Muscle layer of colon (tissue), 2 donors: ENCODE results near the gene DYNC2H1.

Source experiments
- H3K27ac ChIP-seq: one replicate; pipeline ENCODE4 v1.7.0; 2013; ENCODE audit warnings: low read depth, mild to moderate bottlenecking, low read length, moderate library complexity
- H3K27me3 ChIP-seq, 2 donors: one replicate each; pipeline ENCODE4 v1.7.0; 2013; ENCODE audit warnings: low read length in 2 of 2, mild to moderate bottlenecking in 2 of 2; ENCODE audit not compliant: insufficient read depth in 2 of 2, control insufficient read depth in 1 of 2
- H3K36me3 ChIP-seq: one replicate; pipeline ENCODE4 v1.7.0; 2013; ENCODE audit warnings: mild to moderate bottlenecking, low read length; ENCODE audit not compliant: insufficient read depth
- H3K4me1 ChIP-seq: one replicate; pipeline ENCODE4 v1.7.0; 2013; ENCODE audit warnings: mild to moderate bottlenecking, low read length; ENCODE audit not compliant: insufficient read depth
- H3K4me3 ChIP-seq, 2 donors: one replicate each; pipeline ENCODE4 v1.7.0; 2013; ENCODE audit warnings: low read length in 2 of 2, low read depth in 1 of 2, mild to moderate bottlenecking in 1 of 2, moderate library complexity in 1 of 2
- H3K9ac ChIP-seq: one replicate; pipeline ENCODE4 v1.7.0; 2013; ENCODE audit warnings: low read length
- H3K9me3 ChIP-seq: one replicate; pipeline ENCODE4 v1.7.0; 2013; ENCODE audit warnings: mild to moderate bottlenecking, low read length
- donor health status: abdominal sarcoma.
- donor health status: Adenocarcinoma of cecum.

Gene DYNC2H1

GRCh38 chr11:103284260-103284659, 175.0 kb downstream of the DYNC2H1 start:
- Histone ChIP-seq H3K4me3 (no peak overlapping the region), H3K27ac (no peak overlapping the region), H3K9ac (no peak overlapping the region), H3K36me3 (peaks cover 9% of the 10 kb centered on the region), H3K27me3 (no peaks in the 10 kb centered on the region), H3K4me1 (no peaks in the 10 kb centered on the region), H3K9me3 (no peaks in the 10 kb centered on the region)

DNA sequence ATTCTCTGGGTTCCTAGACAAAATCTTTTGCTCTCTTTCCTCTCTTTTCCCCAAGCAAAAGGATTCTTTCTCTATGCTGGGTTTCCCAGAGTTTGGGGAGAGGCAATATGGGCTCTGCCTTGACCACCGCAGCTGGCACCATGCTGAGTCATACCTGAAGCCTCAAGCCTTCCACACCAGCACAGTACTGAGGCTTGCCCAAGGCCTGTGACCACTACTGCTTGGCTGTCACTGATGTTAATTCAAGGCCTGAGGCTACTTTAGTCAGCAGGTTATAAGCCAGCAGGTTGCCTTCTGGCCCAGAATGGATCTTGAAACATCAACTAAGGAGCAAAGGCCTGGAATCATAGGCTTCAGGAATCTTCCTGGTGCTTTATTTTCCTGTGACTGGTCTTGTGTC, 185.3 kb downstream of the DYNC2H1 start:
- Histone ChIP-seq H3K27me3 (no peaks in the 10 kb centered on the region), H3K4me1 (no peaks in the 10 kb centered on the region), H3K4me3 (no peak overlapping the region), H3K9me3 (peaks cover 8% of the 10 kb centered on the region), H3K36me3 (peaks cover 12% of the 10 kb centered on the region), H3K9ac (no peak overlapping the region), H3K27ac (no peak overlapping the region)

- H3K27me3 ChIP-seq, result no peaks in the 10 kb centered on the region
- H3K36me3 ChIP-seq, result peaks cover 12% of the 10 kb centered on the region
- no peak overlapping the region for H3K27ac ChIP-seq
- no peak overlapping the region for H3K4me3 ChIP-seq
- H3K4me1 ChIP-seq, result no peaks in the 10 kb centered on the region
- H3K9ac ChIP-seq, result no peak overlapping the region
- H3K9me3 ChIP-seq, result peaks cover 8% of the 10 kb centered on the region
These were observed 186.5 kb downstream of the DYNC2H1 start for GRCh38 chr11:103295704-103296103.

DNA sequence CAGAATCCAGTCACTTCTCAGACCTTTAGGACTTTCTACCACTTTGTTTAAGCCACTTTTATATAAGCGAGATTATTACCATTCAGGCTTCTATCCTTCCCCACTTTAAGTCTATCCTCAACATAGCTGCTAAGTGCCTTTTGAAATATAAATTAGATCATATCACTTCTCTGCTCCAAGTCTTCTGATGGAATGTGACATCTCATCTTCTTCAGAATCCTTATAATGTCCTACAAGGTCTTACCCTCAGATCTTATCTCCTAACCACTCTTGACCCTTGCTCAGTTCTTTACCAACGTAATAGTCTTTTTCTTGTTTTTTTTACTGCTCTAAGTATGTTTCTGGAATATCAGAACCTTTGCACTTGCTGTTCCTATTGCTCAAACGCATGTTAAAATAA, 188.7 kb downstream of the DYNC2H1 start:
- Histone ChIP-seq H3K36me3 (peaks cover 12% of the 10 kb centered on the region), H3K4me1 (no peaks in the 10 kb centered on the region), H3K9me3 (peaks cover 8% of the 10 kb centered on the region), H3K27me3 (no peaks in the 10 kb centered on the region), H3K9ac (no peak overlapping the region), H3K4me3 (no peak overlapping the region), H3K27ac (no peak overlapping the region)

- Histone ChIP-seq H3K27ac (no peak overlapping the region), H3K36me3 (no peaks in the 10 kb centered on the region), H3K4me1 (no peaks in the 10 kb centered on the region)
These were observed 206.0 kb downstream of the DYNC2H1 start for GRCh38 chr11:103315248-103315647.

GRCh38 chr11:103317118-103317517, 207.9 kb downstream of the DYNC2H1 start:
- Histone ChIP-seq H3K36me3 (no peaks in the 10 kb centered on the region), H3K9ac (no peak overlapping the region), H3K27ac (no peak overlapping the region), H3K4me3 (no peak overlapping the region), H3K27me3 (no peaks in the 10 kb centered on the region), H3K9me3 (no peaks in the 10 kb centered on the region), H3K4me1 (no peaks in the 10 kb centered on the region)

More at GRCh38 chr11:103315248-103315647, 206.0 kb downstream of the DYNC2H1 start:
- no peaks in the 10 kb centered on the region for H3K9me3 ChIP-seq
- no peak overlapping the region for H3K4me3 ChIP-seq
- H3K9ac ChIP-seq, result no peak overlapping the region
- H3K27me3 ChIP-seq, result no peaks in the 10 kb centered on the region

- Histone ChIP-seq H3K27ac (no peak overlapping the region), H3K9ac (no peak overlapping the region), H3K27me3 (no peaks in the 10 kb centered on the region), H3K4me1 (no peaks in the 10 kb centered on the region), H3K9me3 (no peaks in the 10 kb centered on the region), H3K4me3 (no peak overlapping the region), H3K36me3 (no peaks in the 10 kb centered on the region)
These were observed 213.6 kb downstream of the DYNC2H1 start for GRCh38 chr11:103322821-103323220.

DNA sequence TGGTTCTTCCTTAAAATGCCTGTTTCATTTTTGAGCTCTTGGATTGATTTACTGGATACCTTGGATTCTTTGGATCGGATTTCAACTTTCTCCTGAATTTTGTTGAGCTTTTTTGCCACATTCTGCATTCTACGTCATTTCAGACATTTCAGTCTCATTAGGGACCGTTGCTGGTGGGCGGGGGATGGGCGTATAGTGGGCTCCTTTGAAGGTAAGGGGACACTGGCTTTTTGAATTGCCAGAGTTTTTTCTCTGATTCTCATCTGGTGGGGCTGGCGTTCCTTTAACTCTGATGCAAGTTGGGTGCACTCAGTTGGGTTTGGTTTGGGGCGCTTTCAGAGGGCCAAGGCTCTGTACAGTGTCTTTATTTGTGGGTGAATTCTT, 216.5 kb downstream of the DYNC2H1 start:
- no peak overlapping the region for H3K27ac ChIP-seq

DNA sequence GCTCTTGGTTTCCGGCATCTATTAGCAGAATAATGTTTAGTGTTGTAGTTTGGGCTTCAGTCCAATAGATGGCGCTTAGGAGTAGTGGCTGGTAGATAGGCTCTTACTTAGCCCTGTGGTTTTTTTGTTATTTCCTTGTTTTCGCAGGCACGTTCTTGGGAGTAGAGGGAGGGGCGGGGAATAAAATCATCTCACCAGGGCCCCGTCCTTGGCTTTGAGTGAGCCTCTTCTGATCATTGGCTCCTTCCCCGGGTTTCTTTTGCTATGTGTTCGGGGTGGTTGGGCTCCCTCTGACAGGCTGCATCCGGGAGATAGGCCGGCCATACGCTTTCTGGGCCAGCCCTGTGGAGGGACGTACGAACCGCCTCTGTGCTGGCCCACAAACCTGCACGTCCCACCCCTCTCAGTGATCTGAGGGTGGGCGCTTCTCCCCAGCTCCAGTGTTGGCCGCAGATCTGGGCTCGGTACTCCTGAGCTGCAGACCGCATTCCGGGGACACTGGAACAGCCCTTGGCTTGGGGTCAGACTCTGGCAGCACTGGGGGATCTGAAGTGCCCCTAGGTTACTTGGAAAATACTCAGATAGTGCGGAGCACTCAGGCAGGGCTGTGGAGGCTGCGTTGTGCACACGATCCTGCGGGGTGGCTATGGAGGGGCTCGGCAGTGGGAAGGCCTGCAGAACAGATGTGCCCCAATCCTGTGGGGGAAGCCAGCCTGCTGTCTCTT, 217.0 kb downstream of the DYNC2H1 start:
- Histone ChIP-seq H3K27me3 (no peaks in the 10 kb centered on the region), H3K4me3 (no peak overlapping the region), H3K36me3 (no peaks in the 10 kb centered on the region), H3K9me3 (no peaks in the 10 kb centered on the region), H3K9ac (no peak overlapping the region), H3K4me1 (no peaks in the 10 kb centered on the region), H3K27ac (no peak overlapping the region)

More for the DNA sequence above, 216.5 kb downstream of the DYNC2H1 start:
- no peaks in the 10 kb centered on the region for H3K27me3 ChIP-seq
- no peak overlapping the region for H3K9ac ChIP-seq
- no peak overlapping the region for H3K4me3 ChIP-seq
- no peaks in the 10 kb centered on the region for H3K36me3 ChIP-seq
- no peaks in the 10 kb centered on the region for H3K4me1 ChIP-seq
- no peaks in the 10 kb centered on the region for H3K9me3 ChIP-seq

- Histone ChIP-seq H3K9ac (no peak overlapping the region), H3K4me3 (no peak overlapping the region), H3K27me3 (no peaks in the 10 kb centered on the region), H3K36me3 (no peaks in the 10 kb centered on the region), H3K27ac (no peak overlapping the region), H3K4me1 (no peaks in the 10 kb centered on the region), H3K9me3 (no peaks in the 10 kb centered on the region)
These were observed 218.5 kb downstream of the DYNC2H1 start for GRCh38 chr11:103327721-103328120.

- Histone ChIP-seq H3K4me1 (no peaks in the 10 kb centered on the region), H3K9ac (no peak overlapping the region), H3K27me3 (no peaks in the 10 kb centered on the region), H3K4me3 (no peak overlapping the region), H3K36me3 (no peaks in the 10 kb centered on the region), H3K27ac (no peak overlapping the region), H3K9me3 (no peaks in the 10 kb centered on the region)
These were observed 223.2 kb downstream of the DYNC2H1 start for GRCh38 chr11:103332409-103332808.
